Peyer's patch (tissue), 4 donors: ENCODE results near the gene TCF25. TPM values are rescaled to one million over a fixed set of nuclear protein-coding genes. Genes with fewer than 3 reads are reported as not detected.

ENCODE experiments used
- DNase-seq, 3 donors: peaks; one replicate each; pipeline ENCODE4 v3.0.0-alpha.2; 2017 to 2019
- H3K27ac ChIP-seq, 4 donors: fragments of 200-600 bp; sonication (generic); one replicate each; pipeline ENCODE4 v1.5.1; 2016 to 2019
- H3K27me3 ChIP-seq, 2 donors: fragments of 200-600 bp; sonication (generic); one replicate each; pipeline ENCODE4 v1.5.1; 2019
- H3K36me3 ChIP-seq, 3 donors: fragments of 200-600 bp; sonication (generic); one replicate each; pipeline ENCODE4 v1.5.1; 2016 to 2019
- H3K4me1 ChIP-seq, 4 donors: fragments of 200-600 bp; sonication (generic); one replicate each; pipeline ENCODE4 v1.5.1; 2016 to 2019
- H3K4me3 ChIP-seq, 4 donors: fragments of 200-600 bp; sonication (generic); 1 replicate in 3 of 4; 2 replicates in 1 of 4; pipeline ENCODE4 v1.5.1; 2016 to 2019; ENCODE audit warnings: mild to moderate bottlenecking in 1 of 4
- H3K9me3 ChIP-seq, 4 donors: fragments of 200-600 bp; sonication (generic); one replicate each; pipeline ENCODE4 v1.5.1; 2016 to 2019; ENCODE audit warnings: mild to moderate bottlenecking in 1 of 4
- CTCF ChIP-seq, 6 experiments: fragments of 450-650 bp in 4 of 6; fragments of 200-600 bp in 2 of 6; sonication (generic) in 1 of 6; IDR thresholded peaks; one replicate each; pipeline ENCODE4 v1.5.1; 2017 to 2019; ENCODE audit warnings: antibody characterized with exemption in 6 of 6, mild to moderate bottlenecking in 3 of 6, moderate library complexity in 1 of 6
- POLR2A ChIP-seq, 2 donors: fragments of 450-650 bp; IDR thresholded peaks; one replicate each; pipeline ENCODE4 v1.5.1; 2017; ENCODE audit warnings: antibody characterized with exemption in 2 of 2, mild to moderate bottlenecking in 2 of 2, moderate library complexity in 2 of 2
- total RNA-seq, 4 donors: library from RNA; depleted of rRNA; stranded (reverse); fragments of >200 nt; gene quantifications; one replicate each; pipeline ENCODE4 v1.1.0, GENCODE V29; 2016

Gene TCF25
- total RNA-seq, 4 donors from 2014 or later, result 247 to 946 (median 371) TPM

- H3K27ac ChIP-seq, result no peak overlapping the region
- no peak for TF ChIP-seq CTCF (IDR thresholded peaks at IDR 0.05)
- H3K27me3 ChIP-seq, result no peaks in the 10 kb centered on the region
- H3K9me3 ChIP-seq, result no peaks in the 10 kb centered on the region
- H3K36me3 ChIP-seq, result peaks cover 0 to 95% (median 0%) of the 10 kb centered on the region in 3 donors
- no peak overlapping the region for H3K4me3 ChIP-seq
- no peak for DNase-seq
- no peaks in the 10 kb centered on the region for H3K4me1 ChIP-seq
These were observed 17.7 kb downstream of the TCF25 start for GRCh38 chr16:89890886-89891657.

- Histone ChIP-seq H3K4me1 (no peaks in the 10 kb centered on the region), H3K4me3 (no peak overlapping the region), H3K27ac (no peak overlapping the region), H3K27me3 (no peaks in the 10 kb centered on the region), H3K36me3 (peaks cover 0 to 95% (median 0%) of the 10 kb centered on the region in 3 donors), H3K9me3 (no peaks in the 10 kb centered on the region)
- TF ChIP-seq POLR2A (IDR thresholded peaks at IDR 0.05), result no peak
- no peak for TF ChIP-seq CTCF (IDR thresholded peaks at IDR 0.05)
- DNase-seq, result no peak
These were observed 18.8 kb downstream of the TCF25 start for GRCh38 chr16:89892055-89892630.

- Histone ChIP-seq H3K27me3 (no peaks in the 10 kb centered on the region), H3K36me3 (peaks cover 0 to 95% (median 0%) of the 10 kb centered on the region in 3 donors), H3K4me3 (no peak overlapping the region), H3K4me1 (no peaks in the 10 kb centered on the region), H3K9me3 (no peaks in the 10 kb centered on the region), H3K27ac (no peak overlapping the region)
- TF ChIP-seq POLR2A (IDR thresholded peaks at IDR 0.05) (no peak), CTCF (IDR thresholded peaks at IDR 0.05) (no peak)
- DNase-seq, result no peak
These were observed 19.2 kb downstream of the TCF25 start for GRCh38 chr16:89892635-89893034.

- Histone ChIP-seq H3K4me3 (no peak overlapping the region), H3K9me3 (no peaks in the 10 kb centered on the region), H3K27me3 (no peaks in the 10 kb centered on the region), H3K36me3 (peaks cover 0 to 95% (median 0%) of the 10 kb centered on the region in 3 donors), H3K27ac (no peak overlapping the region), H3K4me1 (no peaks in the 10 kb centered on the region)
- DNase-seq, result no peak
- TF ChIP-seq POLR2A (IDR thresholded peaks at IDR 0.05), result no peak
- no peak for TF ChIP-seq CTCF (IDR thresholded peaks at IDR 0.05)
These were observed 20.5 kb downstream of the TCF25 start for GRCh38 chr16:89893642-89894548.

GRCh38 chr16:89895482-89896250 is 22.3 kb downstream of the TCF25 start:
- TF ChIP-seq POLR2A (IDR thresholded peaks at IDR 0.05) (no peak), CTCF (IDR thresholded peaks at IDR 0.05) (no peak)
- Histone ChIP-seq H3K36me3 (peaks cover 0 to 98% (median 0%) of the 10 kb centered on the region in 3 donors), H3K27me3 (no peaks in the 10 kb centered on the region), H3K9me3 (no peaks in the 10 kb centered on the region), H3K27ac (no peak overlapping the region), H3K4me3 (no peak overlapping the region), H3K4me1 (no peaks in the 10 kb centered on the region)
- DNase-seq, result no peak
